Uterus (tissue), 2 donors: ENCODE results near the gene JADE3.

Experiments used
- CTCF ChIP-seq, 4 experiments: fragments of 200-600 bp in 2 of 4; fragments of 450-650 bp in 2 of 4; sonication (generic) in 2 of 4; IDR thresholded peaks; one replicate each; pipeline ENCODE4 v1.5.1; 2016 to 2019; ENCODE audit warnings: antibody characterized with exemption in 4 of 4, mild to moderate bottlenecking in 2 of 4, moderate library complexity in 1 of 4
- POLR2A ChIP-seq, 2 donors: fragments of 450-650 bp; IDR thresholded peaks; one replicate each; pipeline ENCODE4 v1.6.1; 2016; ENCODE audit warnings: antibody characterized with exemption in 2 of 2, mild to moderate bottlenecking in 1 of 2, moderate library complexity in 1 of 2

GRCh38 chrX:46912098-46912602 lies at the start of gene JADE3:
- no peak for TF ChIP-seq CTCF (IDR thresholded peaks at IDR 0.05)
- peak; percentile 16 to 43 for TF ChIP-seq POLR2A (IDR thresholded peaks at IDR 0.05)
